HG03045 (cell line): ENCODE measurements around the gene PNPLA7.
A peak's percentile ranks its signal among the peaks of the same experiment; 100 is the strongest.
"Not testable (repeated sequence)": the region's sequence is repeated elsewhere in the genome, so short reads cannot be mapped to it uniquely, and the experiment has no call there.

ENCODE experiments used
- ATAC-seq: cut with Tn5 transposase; IDR thresholded peaks from one replicate; pipeline ENCODE4 v1.9.1; 2021; ENCODE audit warnings: mild to moderate bottlenecking, moderate library complexity; ENCODE audit not compliant: unreplicated experiment

PNPLA7 gene

GRCh38 chr9:137423514-137424291 is 126.5 kb downstream of the PNPLA7 start:
- ATAC-seq = peak; percentile 24

DNA sequence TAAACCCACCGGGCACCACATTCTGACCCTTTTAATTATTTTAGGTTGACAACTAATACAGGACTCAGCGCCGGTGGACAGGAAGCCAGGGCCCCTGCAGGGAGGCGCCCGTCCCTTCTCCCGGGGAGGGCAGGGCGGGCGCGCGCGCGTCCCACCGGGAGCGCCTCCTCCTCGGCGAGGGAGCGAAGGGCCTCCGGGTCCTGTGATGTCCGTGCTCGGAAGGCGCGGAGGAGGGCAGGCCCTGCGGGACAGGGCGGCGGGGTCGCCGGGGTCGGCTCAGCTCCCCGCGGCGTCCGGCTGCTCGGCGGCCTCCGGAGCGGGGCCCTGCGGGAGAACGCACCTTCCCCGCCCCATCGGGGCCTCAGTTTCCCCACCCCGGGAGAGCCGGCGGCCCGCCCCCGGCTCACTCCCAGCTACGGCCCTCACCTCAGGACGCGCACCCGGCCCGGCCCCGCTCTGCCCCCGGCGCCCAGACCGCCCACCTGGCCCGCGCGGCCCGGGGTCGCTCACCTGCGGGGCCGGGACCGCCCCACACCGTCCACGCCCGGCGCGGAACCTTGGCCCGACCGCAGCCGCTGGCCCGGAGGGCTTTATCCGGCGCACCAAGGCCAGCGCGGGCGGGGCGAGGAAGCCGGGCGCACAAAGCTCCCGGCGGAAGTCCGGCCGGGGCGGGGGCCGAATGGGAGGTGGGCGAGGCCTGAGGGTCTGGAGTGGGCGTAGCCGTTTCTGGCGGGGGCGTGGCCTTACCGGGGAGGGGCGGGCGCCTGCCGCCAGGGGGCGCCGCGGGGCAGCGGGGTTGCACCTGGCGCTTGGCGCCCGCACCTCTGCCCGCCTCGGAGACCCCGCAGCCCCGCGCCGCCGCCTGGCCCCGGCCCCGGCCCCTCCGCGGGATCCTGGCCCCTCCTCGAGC is 127.3 kb downstream of the PNPLA7 start, which contains the start of the genes EXD3 and NOXA1:
Gene EXD3, minus strand, starts transcription at position 559 of the 910 bp plus-strand sequence. CDS start 27,805 bp downstream, outside the sequence.
Gene NOXA1, plus strand, starts transcription at position 790 of the 910 bp plus-strand sequence. CDS start 137 bp downstream, outside the sequence.
- peak; percentile 82 for ATAC-seq

- no peak for ATAC-seq
Observed at GRCh38 chr9:137421838-137422603, 128.2 kb downstream of the PNPLA7 start.

- no peak for ATAC-seq
Observed at GRCh38 chr9:137417161-137418021, 132.8 kb downstream of the PNPLA7 start.

- ATAC-seq = no peak
Observed at GRCh38 chr9:137416563-137417151, 133.5 kb downstream of the PNPLA7 start.

DNA sequence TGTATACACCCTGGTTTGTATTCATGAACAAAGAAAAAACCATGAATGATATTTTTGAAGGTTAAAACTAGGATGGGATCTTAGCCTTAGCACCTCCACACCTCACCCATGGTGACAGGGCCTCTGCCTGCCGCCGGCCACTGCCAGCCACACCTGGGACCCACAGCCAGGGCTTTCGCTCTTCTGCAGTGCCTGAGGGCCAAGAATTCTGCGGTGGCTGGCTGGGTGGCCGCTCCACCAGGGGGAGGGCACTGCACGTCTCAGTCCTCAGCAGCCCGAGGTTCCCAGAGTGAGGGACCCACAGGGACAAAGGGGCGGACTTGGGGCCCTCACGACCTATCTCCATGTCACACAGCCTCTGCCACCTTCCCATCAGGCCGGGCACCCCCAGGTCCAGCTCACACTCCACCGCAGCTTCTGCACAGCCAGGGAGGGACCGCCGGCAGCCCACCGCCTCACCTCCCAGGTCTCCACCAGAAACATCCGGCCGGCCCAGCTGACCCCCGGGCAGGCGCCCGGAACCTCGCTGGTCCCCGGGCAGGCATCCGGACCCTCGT is 134.1 kb downstream of the PNPLA7 start:
- no peak for ATAC-seq

- no peak for ATAC-seq
Observed at GRCh38 chr9:137415451-137415850, 134.8 kb downstream of the PNPLA7 start.

DNA sequence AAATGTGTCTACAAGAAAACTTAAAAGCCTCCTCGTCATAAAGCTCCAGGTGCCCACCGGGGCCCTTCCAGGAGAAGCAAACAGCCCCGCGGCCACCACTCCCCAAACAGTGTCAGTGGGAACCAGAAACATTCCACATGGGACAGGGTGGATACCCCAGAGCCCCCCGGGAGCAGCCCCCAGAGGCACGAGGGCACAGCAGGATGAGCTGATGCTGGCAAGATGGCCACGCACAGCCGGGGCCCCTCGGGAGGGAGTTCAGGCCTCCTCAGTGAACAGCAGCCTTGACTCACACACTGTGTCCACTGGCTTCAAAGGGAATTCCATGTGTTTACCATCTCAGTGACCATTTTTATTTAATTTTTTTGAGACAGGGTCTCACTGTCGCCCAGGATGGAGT is 137.8 kb downstream of the PNPLA7 start:
- no peak for ATAC-seq

DNA sequence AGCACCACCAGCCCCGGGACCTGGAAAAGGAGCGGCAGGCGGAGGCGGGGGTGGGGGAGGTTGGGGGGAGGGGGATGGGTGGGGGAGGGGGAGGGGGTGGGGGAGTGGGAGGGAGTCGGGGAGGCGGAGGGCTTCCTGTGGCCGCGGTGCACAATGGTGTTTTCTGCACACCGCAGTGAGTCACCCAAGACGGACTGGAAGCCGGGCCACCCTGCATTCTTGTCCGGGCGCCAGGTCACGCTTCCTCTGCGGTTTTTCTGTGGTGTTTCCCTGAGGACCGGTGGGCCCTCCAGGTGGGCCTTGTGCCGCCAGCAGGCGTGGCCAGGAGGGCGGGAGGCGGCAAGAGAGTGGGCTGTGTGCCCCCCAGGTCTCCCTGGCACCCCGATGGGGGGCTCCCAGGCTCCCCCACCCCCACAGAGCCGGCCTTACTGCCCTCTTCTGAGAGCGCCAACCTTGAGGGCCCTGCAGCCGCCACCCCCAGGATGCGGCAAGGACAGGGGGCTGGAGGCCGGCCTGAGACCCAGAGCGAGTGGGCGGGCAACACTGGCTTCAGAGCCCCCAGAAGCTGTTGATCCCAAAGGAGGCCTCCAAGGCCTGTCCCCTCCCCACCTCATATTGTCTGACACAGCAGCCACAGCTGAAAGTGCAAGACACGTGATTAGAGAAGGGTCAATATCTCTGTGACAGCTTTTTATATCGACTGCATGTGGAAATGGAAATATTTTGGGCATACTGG is 138.4 kb downstream of the PNPLA7 start:
- no peak for ATAC-seq

GRCh38 chr9:137411260-137411644 is 138.9 kb downstream of the PNPLA7 start:
- ATAC-seq = no peak

- no peak for ATAC-seq
Observed at GRCh38 chr9:137410891-137411249, 139.3 kb downstream of the PNPLA7 start.

GRCh38 chr9:137410236-137410890 is 139.8 kb downstream of the PNPLA7 start:
- not testable (repeated sequence) for ATAC-seq
